GM23248 (cell line): ENCODE data around the gene REPIN1.

Source experiments
- EZH2 ChIP-seq: fragments of 200-600 bp; sonication (generic); IDR thresholded peaks from 2 replicates; pipeline ENCODE4 v1.6.1; 2018; ENCODE audit warnings: antibody characterized with exemption, mild to moderate bottlenecking; ENCODE audit not compliant: insufficient read depth, poor library complexity, severe bottlenecking
- EZH2phosphoT487 ChIP-seq: fragments of 200-600 bp; sonication (generic); IDR thresholded peaks from 2 replicates; pipeline ENCODE4 v1.6.1; 2018; ENCODE audit warnings: antibody characterized with exemption, moderate library complexity, mild to moderate bottlenecking, low read depth; ENCODE audit not compliant: insufficient read depth

DNA sequence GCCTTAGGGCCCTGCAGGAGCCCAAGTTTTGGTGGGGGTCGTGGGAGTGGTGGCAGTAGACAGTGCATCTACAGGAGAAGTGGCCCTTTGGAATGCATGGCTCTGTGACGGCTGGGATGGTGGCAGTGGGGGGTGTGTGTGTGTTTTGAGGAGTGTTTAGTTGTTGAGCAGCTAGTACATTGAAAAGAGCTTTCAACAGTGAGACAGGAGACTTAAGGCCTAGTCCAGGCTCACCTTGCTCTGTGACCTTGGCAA is 37.6 kb downstream of the REPIN1 start:
- no peak for TF ChIP-seq EZH2phosphoT487
- TF ChIP-seq EZH2: no peak
